Vagina (tissue), 2 donors: Measurements from ENCODE around the gene HNRNPK. TPM values are rescaled to one million over a fixed set of nuclear protein-coding genes. Genes with fewer than 3 reads are reported as not detected.

Experiments
- DNase-seq, 2 donors: peaks; one replicate each; pipeline ENCODE4 v3.0.0-alpha.2; 2017; ENCODE audit errors: extremely low spot score in 2 of 2
- H3K27ac ChIP-seq: fragments of 200-600 bp; sonication (generic); one replicate; pipeline ENCODE4 v1.5.1; 2019
- H3K27me3 ChIP-seq: fragments of 200-600 bp; sonication (generic); one replicate; pipeline ENCODE4 v1.5.1; 2019
- H3K36me3 ChIP-seq, 2 donors: fragments of 200-600 bp; sonication (generic); one replicate each; pipeline ENCODE4 v1.5.1; 2017 to 2019
- H3K4me1 ChIP-seq: fragments of 200-600 bp; sonication (generic); one replicate; pipeline ENCODE4 v1.5.1; 2019
- H3K4me3 ChIP-seq, 2 donors: fragments of 200-600 bp; sonication (generic); 1 replicate in 1 of 2; 2 replicates in 1 of 2; pipeline ENCODE4 v1.5.1; 2016 to 2019
- H3K9me3 ChIP-seq: fragments of 200-600 bp; sonication (generic); one replicate; pipeline ENCODE4 v1.5.1; 2019
- POLR2A ChIP-seq, 2 donors: fragments of 450-650 bp; IDR thresholded peaks; one replicate each; pipeline ENCODE4 v1.6.1; 2017; ENCODE audit warnings: antibody characterized with exemption in 2 of 2, mild to moderate bottlenecking in 2 of 2, moderate library complexity in 2 of 2
- POLR2AphosphoS5 ChIP-seq, 2 donors: sonication (generic); formaldehyde crosslinking; IDR thresholded peaks; one replicate each; pipeline ENCODE4 v1.9.0; 2017; ENCODE audit warnings: antibody characterized with exemption in 2 of 2, mild to moderate bottlenecking in 2 of 2, low read depth in 1 of 2; ENCODE audit not compliant: insufficient read depth in 1 of 2
- intact Hi-C: fragments of 100-400 bp; cut with DNase I; formaldehyde crosslinking; loops from one replicate; pipeline ENCODE4 v1.15.1; 2023
- total RNA-seq: library from RNA; depleted of rRNA; stranded (reverse); fragments of >200 nt; gene quantifications from one replicate; pipeline ENCODE4 v1.2.3, GENCODE V29; 2016
- TF ChIP-seq, protein P1 (sequence below), 3 experiments: fragments of 450-650 bp in 2 of 3; fragments of 200-600 bp in 1 of 3; sonication (generic) in 1 of 3; IDR thresholded peaks; one replicate each; pipeline ENCODE4 v1.5.1; 2017 to 2019; ENCODE audit warnings: antibody characterized with exemption in 3 of 3, mild to moderate bottlenecking in 2 of 3, moderate library complexity in 2 of 3

HNRNPK gene
- total RNA-seq, 1 donor from 2014 or later = 409 TPM

DNA sequence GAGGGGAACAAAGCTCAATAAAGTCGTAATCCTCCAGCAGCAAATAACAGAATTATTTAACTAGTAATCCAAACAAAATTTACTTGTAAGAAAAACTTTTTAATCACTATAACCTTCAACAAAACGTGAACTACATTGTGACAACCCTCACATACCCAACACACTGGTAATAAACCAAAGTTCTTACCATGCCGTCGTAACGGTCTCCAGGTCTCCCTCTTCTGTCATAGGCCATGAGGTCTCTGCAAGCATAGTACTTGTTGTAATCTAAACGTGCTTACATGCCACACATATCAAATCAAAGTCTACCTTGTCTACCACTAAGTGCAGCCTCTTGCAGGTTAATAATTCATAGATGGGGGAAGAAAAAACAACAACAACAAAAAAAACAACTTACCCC lies 8.5 kb downstream of the HNRNPK start:
- no peak overlapping the region for H3K27ac ChIP-seq
- no peak for DNase-seq
- H3K9me3 ChIP-seq = no peaks in the 10 kb centered on the region
- H3K36me3 ChIP-seq = peaks cover 6 to 97% of the 10 kb centered on the region in 2 donors
- H3K4me1 ChIP-seq = peaks cover 26% of the 10 kb centered on the region
- H3K4me3 ChIP-seq = no peak overlapping the region
- TF ChIP-seq POLR2AphosphoS5 (IDR thresholded peaks at IDR 0.05; ENCODE audit: insufficient read depth in 1 of 2, low read depth in 1 of 2) (no peak), POLR2A (IDR thresholded peaks at IDR 0.05) (no peak)
- intact Hi-C loops = no loop called here
- H3K27me3 ChIP-seq = no peaks in the 10 kb centered on the region

DNA sequence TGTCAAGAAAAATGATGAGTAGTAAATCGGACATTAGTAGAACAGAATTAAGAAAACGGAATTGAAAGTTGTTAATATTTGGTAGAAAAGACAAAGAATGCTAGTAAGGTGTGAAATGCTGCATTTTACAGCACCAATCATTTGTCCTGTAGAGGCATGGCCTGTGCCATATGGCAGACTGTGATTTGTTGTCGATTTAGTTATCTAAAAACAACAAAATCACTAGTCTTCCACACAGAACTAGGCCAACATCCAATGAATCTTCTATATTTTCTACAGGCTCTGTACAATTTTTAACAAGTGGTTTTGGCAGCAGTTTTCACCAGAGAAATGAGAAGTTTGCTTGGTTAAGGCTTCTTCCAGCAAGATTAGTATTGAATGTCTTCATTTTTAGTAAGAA lies 10.4 kb downstream of the HNRNPK start:
- Histone ChIP-seq H3K27ac (no peak overlapping the region), H3K9me3 (no peaks in the 10 kb centered on the region), H3K27me3 (no peaks in the 10 kb centered on the region), H3K36me3 (peaks cover 6 to 84% of the 10 kb centered on the region in 2 donors), H3K4me1 (peaks cover 9% of the 10 kb centered on the region), H3K4me3 (no peak overlapping the region)
- intact Hi-C loops = no loop called here
- TF ChIP-seq POLR2A (IDR thresholded peaks at IDR 0.05) = no peak
- TF ChIP-seq POLR2AphosphoS5 (IDR thresholded peaks at IDR 0.05; ENCODE audit: insufficient read depth in 1 of 2, low read depth in 1 of 2) = no peak
- TF ChIP-seq, protein P1, sequence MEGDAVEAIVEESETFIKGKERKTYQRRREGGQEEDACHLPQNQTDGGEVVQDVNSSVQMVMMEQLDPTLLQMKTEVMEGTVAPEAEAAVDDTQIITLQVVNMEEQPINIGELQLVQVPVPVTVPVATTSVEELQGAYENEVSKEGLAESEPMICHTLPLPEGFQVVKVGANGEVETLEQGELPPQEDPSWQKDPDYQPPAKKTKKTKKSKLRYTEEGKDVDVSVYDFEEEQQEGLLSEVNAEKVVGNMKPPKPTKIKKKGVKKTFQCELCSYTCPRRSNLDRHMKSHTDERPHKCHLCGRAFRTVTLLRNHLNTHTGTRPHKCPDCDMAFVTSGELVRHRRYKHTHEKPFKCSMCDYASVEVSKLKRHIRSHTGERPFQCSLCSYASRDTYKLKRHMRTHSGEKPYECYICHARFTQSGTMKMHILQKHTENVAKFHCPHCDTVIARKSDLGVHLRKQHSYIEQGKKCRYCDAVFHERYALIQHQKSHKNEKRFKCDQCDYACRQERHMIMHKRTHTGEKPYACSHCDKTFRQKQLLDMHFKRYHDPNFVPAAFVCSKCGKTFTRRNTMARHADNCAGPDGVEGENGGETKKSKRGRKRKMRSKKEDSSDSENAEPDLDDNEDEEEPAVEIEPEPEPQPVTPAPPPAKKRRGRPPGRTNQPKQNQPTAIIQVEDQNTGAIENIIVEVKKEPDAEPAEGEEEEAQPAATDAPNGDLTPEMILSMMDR (IDR thresholded peaks at IDR 0.05) = no peak
- no peak for DNase-seq

DNA sequence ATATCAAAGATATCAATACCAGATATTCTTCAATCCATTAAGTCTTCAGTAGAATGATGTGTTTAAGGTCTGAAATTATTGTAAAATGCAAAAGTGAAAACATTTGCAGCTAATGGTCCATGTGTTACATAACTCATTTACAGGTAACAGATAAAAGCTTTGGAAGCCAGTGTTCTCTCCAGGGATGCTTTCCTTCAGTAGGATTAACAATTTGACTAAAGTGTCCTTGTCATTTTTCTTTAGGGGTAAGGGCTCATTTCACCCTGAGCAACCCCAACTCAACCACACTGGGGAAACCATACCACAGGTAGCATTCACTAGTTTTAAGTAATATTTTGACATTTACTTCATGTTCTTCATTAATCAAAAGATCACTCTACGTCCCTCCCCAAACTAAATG lies 12.9 kb downstream of the HNRNPK start:
- peaks cover 6 to 59% of the 10 kb centered on the region in 2 donors for H3K36me3 ChIP-seq
- no peak overlapping the region for H3K4me3 ChIP-seq
- no peak for TF ChIP-seq POLR2AphosphoS5 (IDR thresholded peaks at IDR 0.05; ENCODE audit: insufficient read depth in 1 of 2, low read depth in 1 of 2)
- TF ChIP-seq, protein P1 (IDR thresholded peaks at IDR 0.05) = no peak
- no peak for TF ChIP-seq POLR2A (IDR thresholded peaks at IDR 0.05)
- H3K27ac ChIP-seq = no peak overlapping the region
- DNase-seq = no peak
- intact Hi-C loops = no loop called here
- no peaks in the 10 kb centered on the region for H3K9me3 ChIP-seq
- no peaks in the 10 kb centered on the region for H3K27me3 ChIP-seq
- H3K4me1 ChIP-seq = no peaks in the 10 kb centered on the region

DNA sequence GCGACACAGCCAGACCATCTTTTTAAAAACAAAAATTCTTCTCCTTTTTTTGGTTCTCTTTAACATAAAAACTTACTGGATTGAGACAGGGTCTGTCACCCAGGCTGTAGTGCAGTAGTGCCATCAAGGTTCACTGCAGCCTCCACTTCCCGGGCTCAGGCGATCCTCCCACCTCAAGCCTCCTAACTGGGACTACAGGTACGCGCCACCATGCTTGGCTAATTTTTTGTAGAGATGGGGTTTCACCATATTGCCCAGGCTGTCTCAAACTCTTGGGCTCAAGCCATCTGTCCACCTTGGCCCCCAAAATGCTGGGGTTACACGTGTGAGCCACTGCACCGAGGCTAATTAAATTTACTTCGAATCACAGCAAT lies 13.8 kb downstream of the HNRNPK start:
- no peak overlapping the region for H3K4me3 ChIP-seq
- no peak for TF ChIP-seq POLR2A (IDR thresholded peaks at IDR 0.05)
- TF ChIP-seq, protein P1 (IDR thresholded peaks at IDR 0.05) = no peak
- no peak for TF ChIP-seq POLR2AphosphoS5 (IDR thresholded peaks at IDR 0.05; ENCODE audit: insufficient read depth in 1 of 2, low read depth in 1 of 2)
- no peaks in the 10 kb centered on the region for H3K9me3 ChIP-seq
- no peaks in the 10 kb centered on the region for H3K4me1 ChIP-seq
- H3K36me3 ChIP-seq = peaks cover 6 to 50% of the 10 kb centered on the region in 2 donors
- no peak for DNase-seq
- intact Hi-C loops = no loop called here
- H3K27me3 ChIP-seq = no peaks in the 10 kb centered on the region
- H3K27ac ChIP-seq = no peak overlapping the region

DNA sequence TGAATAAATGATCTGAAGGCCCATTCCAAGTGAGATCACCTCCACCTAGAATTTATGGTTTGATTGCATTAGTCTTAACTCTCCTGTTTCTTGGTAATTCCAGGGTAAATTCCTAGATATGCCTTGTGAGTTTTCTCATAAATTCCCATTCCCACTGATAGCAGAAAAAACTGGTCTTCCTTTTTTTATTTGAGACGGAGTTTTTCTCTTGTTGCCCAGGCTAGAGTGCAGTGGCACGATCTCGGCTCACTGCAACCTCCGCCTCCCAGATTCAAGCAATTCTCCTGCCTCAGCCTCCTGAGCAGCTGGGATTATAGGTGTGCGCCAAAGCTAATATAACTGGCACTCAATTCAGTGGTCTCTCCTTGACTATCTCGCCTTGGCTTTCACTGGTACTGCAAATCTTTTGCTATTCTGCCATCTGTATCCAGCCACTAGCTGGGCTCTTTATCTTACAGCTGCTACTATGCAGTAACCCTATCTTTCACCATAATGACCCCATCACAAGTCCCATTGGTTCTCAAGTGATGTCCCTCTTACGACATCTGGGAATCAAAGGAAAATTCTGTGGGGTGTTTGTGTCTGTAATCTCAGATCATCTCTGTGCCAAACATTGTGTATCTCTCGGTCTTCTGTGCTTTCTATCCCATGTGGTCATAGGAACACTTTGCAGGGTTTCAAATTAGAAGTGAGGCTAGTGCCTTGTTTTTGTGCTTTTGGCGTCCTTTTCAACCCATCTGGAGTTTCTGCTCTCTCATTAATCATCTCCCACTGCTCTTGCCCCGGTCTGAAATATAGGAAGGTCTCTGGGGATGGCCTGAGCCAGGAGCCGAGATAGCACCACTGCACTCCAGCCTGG lies 14.4 kb downstream of the HNRNPK start:
- Histone ChIP-seq H3K4me1 (no peaks in the 10 kb centered on the region), H3K36me3 (peaks cover 5 to 44% of the 10 kb centered on the region in 2 donors), H3K27ac (no peak overlapping the region), H3K4me3 (no peak overlapping the region), H3K9me3 (no peaks in the 10 kb centered on the region), H3K27me3 (no peaks in the 10 kb centered on the region)
- intact Hi-C loops = no loop called here
- no peak for DNase-seq
- TF ChIP-seq POLR2A (IDR thresholded peaks at IDR 0.05) (no peak), POLR2AphosphoS5 (IDR thresholded peaks at IDR 0.05; ENCODE audit: insufficient read depth in 1 of 2, low read depth in 1 of 2) (no peak)
- TF ChIP-seq, protein P1 (IDR thresholded peaks at IDR 0.05) = no peak
